NCI-H82 treated with DMSO at 0.1 percent for 48 hours (cell line): Measurements from ENCODE around the gene ARHGAP9.

Source experiments
- DNase-seq: peaks from one replicate; lab custom pipeline; 2025; ENCODE audit not compliant: unreplicated experiment; lab: John Stamatoyannopoulos, UW

ARHGAP9 gene

DNA sequence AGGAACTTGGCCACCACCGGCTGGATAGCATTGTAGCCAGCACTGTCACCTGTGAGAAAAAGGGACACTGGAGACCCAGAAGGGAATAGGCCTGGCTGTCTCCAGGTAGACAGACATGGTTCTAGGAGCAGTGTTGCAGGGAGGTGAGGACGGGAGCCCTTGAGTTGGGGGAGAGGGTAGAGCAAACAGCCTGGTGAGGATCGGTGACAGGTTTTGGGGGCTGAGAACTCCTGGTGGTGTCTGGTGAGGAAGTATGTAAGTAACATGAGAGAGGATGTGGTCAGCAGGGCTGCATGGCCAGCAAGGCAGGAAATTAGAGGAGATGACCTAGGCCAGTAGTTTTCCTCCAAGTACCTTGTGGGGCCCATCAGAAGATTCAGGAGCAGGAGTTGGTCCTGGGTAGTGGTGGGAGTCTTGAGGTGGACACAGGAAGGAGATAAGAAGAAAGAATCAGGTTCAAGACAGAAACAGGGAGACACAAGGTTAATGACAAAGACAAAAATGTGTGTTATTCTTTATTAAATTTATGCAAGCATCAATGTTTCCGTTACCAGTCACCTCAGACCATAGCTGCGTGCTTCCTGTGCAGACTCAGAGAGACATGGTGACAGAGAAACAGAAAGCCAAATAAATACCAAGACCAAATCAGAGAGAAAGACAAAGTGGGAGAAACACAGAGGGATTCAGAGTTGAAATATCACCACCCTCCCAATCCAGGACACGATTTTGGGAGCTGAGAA, at the start of gene ARHGAP9:
Gene ARHGAP9, minus strand, starts transcription at position 491 of the 740 bp plus-strand sequence. Its CDS starts 460 bp downstream, at position 31.
- DNase-seq, result no peak

DNA sequence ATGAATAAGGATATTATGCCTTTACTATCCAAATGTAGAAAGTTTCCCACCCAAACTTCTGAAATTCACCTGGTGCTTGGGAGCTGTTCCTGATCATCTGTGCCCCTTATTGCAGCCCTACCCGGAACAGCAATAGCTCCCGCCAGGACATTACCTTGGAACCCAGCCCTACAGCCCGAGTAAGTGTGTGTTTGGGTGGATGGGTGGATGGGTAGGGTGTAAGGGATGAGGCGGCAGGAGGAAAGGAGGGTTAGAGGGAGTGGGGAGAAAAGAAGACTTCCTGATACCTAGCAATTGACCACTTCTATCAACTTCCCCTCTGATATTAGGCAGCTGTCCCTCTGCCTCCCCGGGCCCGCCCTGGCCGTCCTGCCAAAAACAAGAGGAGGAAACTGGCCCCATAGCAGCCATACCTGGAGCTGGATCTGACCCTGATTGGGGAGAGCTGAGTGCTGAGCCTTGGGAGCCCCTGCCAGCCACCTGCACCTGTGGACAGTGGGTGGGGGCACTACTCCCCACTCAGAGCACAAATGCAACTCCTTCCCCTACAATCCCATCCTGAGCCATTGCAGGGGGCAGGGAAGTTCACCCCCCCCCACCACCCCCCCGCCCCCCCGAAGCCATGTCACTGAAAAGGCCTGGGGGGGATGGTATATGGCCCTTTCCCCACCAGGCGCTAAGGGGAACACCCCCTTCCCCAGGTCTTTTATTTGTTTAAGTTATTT, 49.3 kb upstream of the ARHGAP9 start:
- DNase-seq, result no peak

- no peak for DNase-seq
Observed at GRCh38 chr12:57528176-57528575, 48.5 kb upstream of the ARHGAP9 start.

- DNase-seq, result no peak
Observed at GRCh38 chr12:57527184-57527583, 47.5 kb upstream of the ARHGAP9 start.

DNA sequence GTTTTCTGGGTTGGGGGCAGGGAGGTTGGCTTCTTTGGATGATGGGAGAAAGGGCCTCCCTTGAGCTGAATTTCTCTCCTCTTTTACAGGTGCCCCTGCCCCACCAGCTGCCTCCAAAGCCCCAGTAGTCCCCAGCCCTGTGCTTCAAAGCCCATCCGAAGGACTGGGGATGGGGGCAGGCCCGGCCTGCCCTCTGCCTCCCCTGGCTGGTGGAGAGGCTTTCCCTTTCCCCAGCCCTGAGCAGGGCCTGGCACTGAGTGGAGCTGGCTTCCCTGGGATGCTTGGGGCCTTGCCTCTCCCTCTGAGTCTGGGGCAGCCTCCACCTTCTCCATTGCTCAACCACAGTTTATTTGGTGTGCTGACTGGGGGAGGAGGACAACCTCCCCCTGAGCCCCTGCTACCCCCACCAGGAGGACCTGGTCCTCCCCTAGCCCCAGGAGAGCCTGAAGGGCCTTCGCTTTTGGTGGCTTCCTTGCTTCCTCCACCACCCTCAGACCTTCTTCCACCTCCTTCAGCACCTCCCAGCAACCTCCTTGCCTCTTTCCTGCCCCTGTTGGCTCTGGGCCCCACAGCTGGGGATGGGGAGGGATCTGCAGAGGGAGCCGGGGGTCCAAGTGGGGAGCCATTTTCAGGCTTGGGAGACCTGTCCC, 46.9 kb upstream of the ARHGAP9 start:
- DNase-seq, result no peak

DNA sequence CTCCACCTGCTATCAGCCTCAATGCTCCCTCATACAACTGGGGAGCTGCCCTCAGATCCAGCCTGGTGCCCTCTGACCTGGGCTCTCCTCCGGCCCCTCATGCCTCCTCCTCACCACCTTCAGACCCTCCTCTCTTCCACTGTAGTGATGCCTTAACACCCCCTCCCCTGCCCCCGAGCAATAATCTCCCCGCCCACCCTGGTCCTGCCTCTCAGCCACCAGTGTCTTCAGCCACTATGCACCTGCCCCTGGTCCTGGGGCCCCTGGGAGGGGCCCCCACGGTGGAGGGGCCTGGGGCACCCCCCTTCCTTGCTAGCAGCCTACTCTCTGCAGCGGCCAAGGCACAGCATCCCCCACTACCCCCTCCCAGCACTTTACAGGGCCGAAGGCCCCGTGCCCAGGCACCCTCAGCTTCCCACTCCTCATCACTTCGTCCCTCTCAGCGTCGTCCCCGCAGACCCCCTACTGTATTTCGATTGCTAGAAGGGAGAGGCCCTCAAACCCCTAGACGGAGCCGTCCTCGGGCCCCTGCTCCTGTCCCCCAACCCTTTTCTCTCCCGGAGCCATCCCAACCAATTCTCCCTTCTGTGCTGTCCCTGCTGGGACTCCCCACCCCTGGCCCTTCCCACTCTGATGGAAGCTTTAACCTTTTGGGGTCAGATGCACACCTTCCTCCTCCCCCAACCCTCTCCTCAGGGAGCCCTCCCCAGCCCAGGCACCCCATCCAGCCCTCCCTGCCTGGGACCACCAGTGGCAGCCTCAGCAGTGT, 46.1 kb upstream of the ARHGAP9 start:
- no peak for DNase-seq

DNA sequence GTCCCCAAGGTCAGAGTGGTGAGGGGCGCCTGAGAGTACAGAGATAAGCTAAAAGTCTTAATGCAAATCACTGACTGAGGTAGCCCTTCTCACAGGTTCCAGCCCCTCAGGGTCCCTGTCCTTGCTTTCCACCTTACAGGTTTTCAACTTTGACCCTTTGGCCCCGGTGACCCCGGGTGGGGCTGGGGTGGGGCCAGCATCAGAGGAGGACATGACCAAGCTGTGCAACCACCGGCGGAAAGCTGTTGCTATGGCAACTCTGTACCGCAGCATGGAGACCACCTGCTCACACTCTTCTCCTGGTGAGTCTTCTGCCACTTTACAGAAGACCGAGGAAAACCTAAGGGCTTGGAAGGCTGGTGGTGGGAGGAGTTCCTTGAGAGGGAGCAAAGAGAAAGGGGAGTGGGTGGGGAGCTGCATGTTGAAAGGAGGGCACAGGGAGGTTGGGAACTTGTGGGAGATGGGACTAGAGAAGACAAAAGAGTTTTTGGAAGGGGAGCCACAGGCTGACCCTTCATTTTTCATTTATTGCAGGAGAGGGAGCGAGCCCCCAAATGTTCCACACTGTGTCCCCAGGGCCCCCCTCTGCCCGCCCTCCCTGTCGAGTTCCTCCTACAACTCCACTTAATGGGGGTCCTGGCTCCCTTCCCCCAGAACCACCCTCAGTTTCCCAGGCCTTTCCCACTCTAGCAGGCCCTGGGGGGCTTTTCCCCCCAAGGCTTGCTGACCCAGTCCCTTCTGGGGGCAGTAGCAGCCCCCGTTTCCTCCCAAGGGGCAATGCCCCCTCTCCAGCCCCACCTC, 45.3 kb upstream of the ARHGAP9 start:
- DNase-seq, result no peak

- no peak for DNase-seq
Observed at GRCh38 chr12:57523706-57524614, 44.3 kb upstream of the ARHGAP9 start.

DNA sequence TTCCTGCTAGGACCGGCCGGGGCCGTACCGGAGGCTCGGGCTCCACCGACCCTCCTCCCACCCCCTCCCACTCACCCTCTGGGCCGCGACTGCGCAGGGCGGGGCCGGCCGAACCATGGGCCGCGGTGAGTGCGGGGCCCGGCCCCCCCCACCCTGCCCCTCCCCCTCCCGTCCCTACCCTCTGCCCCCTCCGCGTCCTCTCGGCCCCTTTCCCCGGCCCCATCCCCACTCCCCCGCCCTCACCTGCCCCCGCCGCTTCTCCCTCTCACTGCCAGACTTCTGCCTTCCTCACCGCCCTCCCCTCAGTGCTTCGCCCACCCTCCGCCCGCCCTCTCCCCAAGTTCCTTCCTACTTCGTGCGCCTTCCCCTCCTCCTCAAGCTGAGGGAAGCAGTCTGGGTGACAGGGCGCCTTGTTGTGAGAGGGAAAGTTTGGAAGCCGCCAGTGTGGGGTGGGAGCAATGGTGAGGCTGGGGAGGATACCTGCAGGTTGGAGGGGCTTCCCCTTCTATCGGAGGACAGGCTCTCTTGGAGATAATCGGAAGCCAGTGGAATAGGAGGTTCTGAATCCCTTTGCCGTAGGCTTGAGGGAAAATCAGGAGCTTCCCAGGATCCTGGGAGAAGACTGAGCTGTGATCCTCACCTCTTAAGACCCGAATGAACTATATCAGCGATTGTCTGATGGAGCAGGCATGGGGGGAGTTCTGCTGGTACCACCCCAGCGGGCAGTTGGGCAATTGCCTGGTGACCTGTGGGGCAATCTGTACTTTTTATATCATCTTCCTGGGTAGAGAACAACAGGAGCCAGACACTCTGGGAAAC, 43.4 kb upstream of the ARHGAP9 start:
- DNase-seq, result peak; percentile 38

GRCh38 chr12:57522011-57522886, 42.6 kb upstream of the ARHGAP9 start, which contains the start of gene MBD6:
Gene MBD6, plus strand, starts transcription at chr12:57522824. Its CDS starts 1,480 bp downstream, at chr12:57524304.
- DNase-seq, result peak; percentile 91

- peak; percentile 14 for DNase-seq
Observed at GRCh38 chr12:57521525-57522010, 41.9 kb upstream of the ARHGAP9 start.

- peak; percentile 98 for DNase-seq
Observed at GRCh38 chr12:57520053-57520818, 40.6 kb upstream of the ARHGAP9 start, which contains the start of gene DDIT3. Gene DDIT3, minus strand, starts transcription at chr12:57520514. Its CDS starts 3,108 bp downstream, at chr12:57517406.

DNA sequence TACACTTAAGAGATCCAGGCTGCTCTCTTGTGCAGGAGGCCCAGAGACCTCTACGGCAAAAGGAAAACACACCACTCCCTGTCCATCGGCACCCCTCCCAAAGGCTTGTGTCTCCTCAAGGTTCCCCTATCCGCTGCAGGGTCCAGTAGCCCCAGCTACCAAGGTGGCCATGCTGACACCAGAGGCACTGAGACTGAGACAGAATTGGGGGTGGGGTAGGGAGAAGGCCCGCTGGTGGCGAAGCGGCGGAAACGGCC, 40.1 kb upstream of the ARHGAP9 start:
- no peak for DNase-seq

DNA sequence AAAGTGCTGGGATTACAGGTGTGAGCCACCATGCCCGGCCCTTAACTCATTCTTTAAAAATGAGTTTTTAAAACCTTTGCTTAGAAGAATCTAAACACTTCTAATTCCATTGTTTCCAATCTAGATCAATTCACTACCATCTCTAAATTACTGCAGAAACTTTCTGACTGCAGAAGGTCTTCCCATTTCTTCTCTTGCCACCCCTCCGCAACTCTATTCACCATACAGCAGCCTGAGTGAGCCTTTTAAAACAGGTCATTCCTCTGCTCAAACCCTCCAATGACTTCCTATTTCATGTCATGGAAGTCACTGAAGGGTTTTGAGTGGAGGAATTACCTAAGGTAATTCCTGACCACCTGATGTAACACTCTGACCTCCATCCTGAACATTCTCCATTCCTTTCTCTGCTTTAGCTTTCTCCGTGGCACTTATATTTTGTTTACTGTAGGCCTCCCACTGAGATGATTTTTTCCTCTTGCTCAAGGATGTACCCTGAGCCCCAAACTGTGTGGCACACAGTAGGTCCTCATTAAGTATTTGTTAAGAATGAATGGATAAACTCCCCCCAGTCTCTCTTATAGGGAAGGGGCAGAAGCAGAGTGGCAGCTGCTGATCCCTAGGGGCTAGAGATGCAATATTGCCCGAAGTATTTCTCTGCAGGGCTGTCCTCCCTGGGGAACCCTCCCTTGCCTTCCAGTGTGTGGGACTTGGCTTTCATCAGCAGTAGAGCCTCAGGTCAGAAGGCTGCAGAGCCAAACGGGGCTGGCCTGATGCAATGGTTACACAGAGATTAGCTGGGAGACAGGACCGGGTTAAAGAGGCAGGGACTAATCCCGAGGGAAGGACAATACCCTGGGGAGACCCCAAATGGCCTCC, 39.5 kb upstream of the ARHGAP9 start:
- peak; percentile 48 for DNase-seq

DNA sequence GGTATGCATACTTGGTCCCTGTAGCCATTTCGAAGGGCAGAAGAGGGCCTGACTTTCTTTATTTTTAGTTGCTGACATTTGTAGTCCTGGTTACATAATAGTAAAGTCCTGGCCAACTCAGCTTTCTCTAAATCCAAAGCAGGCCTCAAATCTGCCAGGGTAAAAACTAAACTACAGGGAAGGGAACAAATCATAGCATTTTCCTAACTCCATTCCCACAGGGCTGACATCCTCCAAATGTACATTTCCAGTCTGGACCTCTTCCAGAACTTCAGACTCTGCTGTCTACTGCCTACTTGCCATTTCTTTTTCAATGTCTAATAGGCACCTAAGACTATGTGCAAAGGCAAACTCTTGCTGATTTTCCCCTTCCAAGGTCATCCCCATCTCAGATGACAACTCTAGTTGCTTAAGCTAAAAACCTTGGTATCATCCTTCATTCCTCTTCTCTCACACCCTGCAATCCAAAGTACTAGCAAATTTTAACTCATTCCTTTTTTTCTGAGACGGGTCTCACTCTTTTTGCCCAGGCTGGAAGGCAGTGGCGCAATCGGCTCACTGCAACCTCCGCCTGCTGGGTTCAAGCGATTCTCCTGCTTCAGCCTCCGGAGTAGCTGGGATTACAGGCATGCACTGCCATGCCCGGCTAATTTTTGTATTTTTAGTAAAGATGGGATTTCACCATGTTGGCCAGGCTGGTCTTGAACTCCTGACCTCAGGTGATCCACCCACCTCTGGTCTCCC, 38.7 kb upstream of the ARHGAP9 start:
- no peak for DNase-seq
